ENCODE data around the gene ARPP21. TPM values are rescaled to one million over a fixed set of nuclear protein-coding genes. Genes with fewer than 3 reads are reported as not detected.
"Not testable (repeated sequence)": the region's sequence is repeated elsewhere in the genome, so short reads cannot be mapped to it uniquely, and the experiment has no call there.

The ARPP21 gene
- total RNA-seq, 1 donor from 2014 or later: 4.9 TPM

DNA sequence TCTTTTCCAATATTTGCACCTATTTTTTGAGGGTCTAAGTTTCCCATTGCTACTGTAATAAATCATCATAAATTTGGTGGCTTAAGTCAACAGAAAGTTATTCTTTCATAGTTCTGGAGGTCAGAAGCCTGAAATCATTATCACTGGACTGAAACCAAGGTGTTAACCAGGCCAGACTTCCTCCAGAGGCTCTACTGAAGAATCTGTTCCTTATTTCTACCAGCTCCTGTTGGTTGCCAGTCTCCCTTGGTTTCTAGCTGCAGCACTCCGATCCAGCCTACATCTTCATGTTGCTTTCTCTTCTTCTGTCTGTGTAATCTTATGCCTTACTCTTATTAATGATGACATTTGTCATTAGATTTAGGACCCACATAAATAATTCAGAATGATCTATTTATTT lies 22.0 kb upstream of the ARPP21 start:
- H3K36me3 Mint-ChIP-seq (ENCODE audit: low read depth): no peaks in the 10 kb centered on the region
- TF ChIP-seq, protein P1, sequence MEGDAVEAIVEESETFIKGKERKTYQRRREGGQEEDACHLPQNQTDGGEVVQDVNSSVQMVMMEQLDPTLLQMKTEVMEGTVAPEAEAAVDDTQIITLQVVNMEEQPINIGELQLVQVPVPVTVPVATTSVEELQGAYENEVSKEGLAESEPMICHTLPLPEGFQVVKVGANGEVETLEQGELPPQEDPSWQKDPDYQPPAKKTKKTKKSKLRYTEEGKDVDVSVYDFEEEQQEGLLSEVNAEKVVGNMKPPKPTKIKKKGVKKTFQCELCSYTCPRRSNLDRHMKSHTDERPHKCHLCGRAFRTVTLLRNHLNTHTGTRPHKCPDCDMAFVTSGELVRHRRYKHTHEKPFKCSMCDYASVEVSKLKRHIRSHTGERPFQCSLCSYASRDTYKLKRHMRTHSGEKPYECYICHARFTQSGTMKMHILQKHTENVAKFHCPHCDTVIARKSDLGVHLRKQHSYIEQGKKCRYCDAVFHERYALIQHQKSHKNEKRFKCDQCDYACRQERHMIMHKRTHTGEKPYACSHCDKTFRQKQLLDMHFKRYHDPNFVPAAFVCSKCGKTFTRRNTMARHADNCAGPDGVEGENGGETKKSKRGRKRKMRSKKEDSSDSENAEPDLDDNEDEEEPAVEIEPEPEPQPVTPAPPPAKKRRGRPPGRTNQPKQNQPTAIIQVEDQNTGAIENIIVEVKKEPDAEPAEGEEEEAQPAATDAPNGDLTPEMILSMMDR (IDR thresholded peaks at IDR 0.05): no peak
- peaks cover 4% of the 10 kb centered on the region for H3K9me3 Mint-ChIP-seq (ENCODE audit: low read depth)
- no peak for DNase-seq (ENCODE audit: low spot score)
- no peaks in the 10 kb centered on the region for H3K4me1 Mint-ChIP-seq (ENCODE audit: low read depth)
- no peak overlapping the region for H3K4me3 Mint-ChIP-seq (ENCODE audit: unreplicated experiment)
- H3K27ac Mint-ChIP-seq (ENCODE audit: unreplicated experiment): no peak overlapping the region
- H3K27me3 Mint-ChIP-seq (ENCODE audit: low read depth): peaks cover 4% of the 10 kb centered on the region

DNA sequence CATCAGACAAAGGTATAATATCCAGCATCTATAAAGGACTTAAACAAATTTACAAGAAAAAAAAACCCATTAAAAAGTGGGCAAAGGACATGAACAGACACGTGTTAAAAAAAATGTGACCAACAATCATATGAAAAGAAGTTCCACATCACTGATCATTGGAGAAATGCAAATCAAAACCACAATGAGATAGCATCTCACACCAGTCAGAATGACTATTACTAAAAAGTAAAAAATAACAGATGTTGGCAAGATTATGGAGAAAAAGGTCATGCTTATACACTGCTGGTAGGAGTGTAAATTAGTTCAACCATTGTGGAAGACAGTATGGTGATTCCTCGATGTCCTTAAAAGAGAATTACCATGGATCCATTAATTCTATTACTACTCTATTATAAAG lies 19.1 kb upstream of the ARPP21 start:
- H3K9me3 Mint-ChIP-seq (ENCODE audit: low read depth); H3K36me3 Mint-ChIP-seq (ENCODE audit: low read depth); DNase-seq (ENCODE audit: low spot score); H3K4me3 Mint-ChIP-seq (ENCODE audit: unreplicated experiment); H3K27ac Mint-ChIP-seq (ENCODE audit: unreplicated experiment); H3K4me1 Mint-ChIP-seq (ENCODE audit: low read depth); H3K27me3 Mint-ChIP-seq (ENCODE audit: low read depth): not testable (repeated sequence)

DNA sequence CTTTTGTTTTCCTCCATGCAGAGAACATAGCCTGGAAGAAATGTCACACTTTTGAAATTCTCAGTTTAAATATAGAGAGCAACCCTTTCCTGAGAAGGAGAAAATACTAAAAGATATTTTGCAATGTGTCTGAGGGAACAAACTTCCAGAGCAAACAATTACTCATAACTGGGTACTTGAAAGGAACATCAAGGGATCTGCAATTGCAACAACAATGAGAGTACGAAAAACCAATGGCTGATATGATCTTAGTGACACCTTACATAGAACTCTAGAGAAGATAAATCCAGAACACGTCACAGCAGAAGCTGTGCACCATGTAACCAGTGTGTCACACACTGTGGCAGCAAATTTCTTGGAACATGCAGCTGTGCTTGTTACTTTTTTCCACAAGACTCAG lies 14.6 kb upstream of the ARPP21 start:
- Mint-ChIP-seq H3K27ac (ENCODE audit: unreplicated experiment) (no peak overlapping the region), H3K36me3 (ENCODE audit: low read depth) (no peaks in the 10 kb centered on the region), H3K4me1 (ENCODE audit: low read depth) (no peaks in the 10 kb centered on the region), H3K27me3 (ENCODE audit: low read depth) (peaks cover 9% of the 10 kb centered on the region), H3K4me3 (ENCODE audit: unreplicated experiment) (no peak overlapping the region), H3K9me3 (ENCODE audit: low read depth) (no peaks in the 10 kb centered on the region)
- no peak for DNase-seq (ENCODE audit: low spot score)
- TF ChIP-seq, protein P1 (IDR thresholded peaks at IDR 0.05): no peak

DNA sequence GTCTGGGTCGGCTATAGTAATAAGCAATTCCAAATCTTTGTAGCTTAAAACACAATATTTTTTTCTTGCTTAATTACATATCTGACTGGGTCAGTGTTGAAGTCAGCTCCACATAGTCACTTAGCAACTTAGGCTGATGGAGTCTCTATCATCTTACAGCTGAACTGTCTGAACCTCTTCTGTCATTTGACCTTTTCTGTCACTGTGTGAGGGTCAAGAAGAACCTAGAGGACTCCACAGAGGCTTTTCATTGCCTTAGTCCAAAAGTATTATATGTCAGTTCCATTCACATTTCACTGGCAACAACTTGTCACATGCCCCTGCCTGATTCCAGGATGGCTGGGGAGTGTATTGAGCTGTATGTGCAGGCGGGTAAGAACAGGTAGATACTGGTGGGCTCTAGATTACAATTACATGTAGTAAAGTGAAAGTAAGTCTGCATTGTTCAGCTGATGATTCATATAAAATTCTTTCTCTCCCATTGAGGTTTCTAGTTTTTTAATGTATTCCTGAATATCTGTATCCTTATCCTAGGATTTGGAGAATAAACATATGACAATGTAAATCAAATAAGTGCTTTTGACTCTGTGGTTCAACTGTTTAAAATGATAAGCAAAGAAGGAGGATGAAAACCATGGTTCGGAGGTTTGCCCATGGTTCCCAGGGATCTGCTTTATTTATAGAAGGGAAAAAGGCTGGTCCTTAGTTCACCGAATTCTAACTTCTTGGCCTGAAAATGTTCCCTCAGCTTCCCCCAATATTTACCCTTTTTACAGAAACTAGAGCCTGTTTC lies 5.8 kb upstream of the ARPP21 start:
- H3K9me3 Mint-ChIP-seq (ENCODE audit: low read depth): no peaks in the 10 kb centered on the region
- peaks cover 16% of the 10 kb centered on the region for H3K27me3 Mint-ChIP-seq (ENCODE audit: low read depth)
- H3K4me1 Mint-ChIP-seq (ENCODE audit: low read depth): peaks cover 5% of the 10 kb centered on the region
- no peak overlapping the region for H3K4me3 Mint-ChIP-seq (ENCODE audit: unreplicated experiment)
- H3K36me3 Mint-ChIP-seq (ENCODE audit: low read depth): no peaks in the 10 kb centered on the region
- no peak overlapping the region for H3K27ac Mint-ChIP-seq (ENCODE audit: unreplicated experiment)
- TF ChIP-seq, protein P1 (IDR thresholded peaks at IDR 0.05): no peak
- DNase-seq (ENCODE audit: low spot score): no peak

DNA sequence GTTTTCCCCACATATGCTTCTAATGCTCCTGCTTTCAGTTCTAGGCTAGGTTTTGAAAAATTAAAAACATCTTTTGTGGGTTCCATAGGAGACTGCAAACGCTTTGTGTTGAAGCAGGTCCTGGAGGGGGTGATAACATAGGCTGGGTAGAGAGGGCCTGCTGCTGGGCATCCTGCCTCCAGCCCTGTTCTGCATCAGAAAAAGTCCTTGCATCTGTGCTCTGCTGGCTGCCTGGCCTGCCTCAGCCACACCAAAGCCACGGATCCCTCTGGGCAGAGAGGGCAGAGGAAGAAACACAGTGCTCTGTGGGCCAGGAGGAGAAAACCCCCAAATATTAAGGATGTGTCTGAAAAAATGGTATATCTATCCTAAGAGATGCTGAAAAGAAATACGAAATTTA lies 3.9 kb upstream of the ARPP21 start:
- Mint-ChIP-seq H3K27ac (ENCODE audit: unreplicated experiment) (no peak overlapping the region), H3K4me1 (ENCODE audit: low read depth) (peaks cover 19% of the 10 kb centered on the region), H3K4me3 (ENCODE audit: unreplicated experiment) (no peak overlapping the region), H3K36me3 (ENCODE audit: low read depth) (no peaks in the 10 kb centered on the region), H3K27me3 (ENCODE audit: low read depth) (peaks cover 28% of the 10 kb centered on the region), H3K9me3 (ENCODE audit: low read depth) (no peaks in the 10 kb centered on the region)
- no peak for DNase-seq (ENCODE audit: low spot score)
- TF ChIP-seq, protein P1 (IDR thresholded peaks at IDR 0.05): no peak

Measured in chondrocyte (in vitro differentiated cells).